Ammon's horn (tissue), 1 donor: ENCODE results near the gene FUOM.

ENCODE experiments used
- DNase-seq: peaks from one replicate; pipeline ENCODE4 v3.0.0-alpha.2; 2016; ENCODE audit warnings: low spot score

Gene FUOM

DNA sequence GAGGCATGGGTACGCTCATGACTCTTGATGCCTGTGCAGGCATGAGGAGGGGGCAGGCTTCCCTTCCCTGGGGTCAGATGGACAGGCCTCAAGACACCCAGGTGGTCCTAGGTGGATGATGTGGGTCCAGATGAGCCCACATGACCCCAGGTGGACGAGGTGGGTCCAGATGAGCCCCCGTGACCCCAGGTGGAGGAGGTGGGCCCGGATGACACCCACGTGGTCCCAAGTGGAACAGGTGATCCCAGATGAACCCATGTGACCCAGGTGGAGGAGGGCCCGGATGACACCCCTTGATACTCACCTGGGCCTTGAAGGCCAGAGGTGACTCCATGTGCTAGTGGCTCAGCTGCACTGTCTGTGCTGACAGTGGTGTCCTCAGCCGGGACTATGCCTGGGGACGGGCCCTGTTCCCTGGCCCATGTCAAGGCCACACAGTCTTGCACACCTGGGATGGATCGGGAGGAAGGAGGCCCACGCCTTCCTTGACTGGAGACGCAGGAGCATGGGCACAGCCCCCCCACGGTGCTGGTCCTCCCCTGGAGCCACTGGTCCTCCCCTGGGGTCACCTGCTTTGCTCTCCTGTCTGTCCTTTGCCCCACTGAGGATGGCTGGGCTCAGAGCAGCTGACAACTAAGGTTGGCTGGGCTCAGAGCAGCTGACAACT is 7.4 kb downstream of the FUOM start:
- DNase-seq, result no peak

DNA sequence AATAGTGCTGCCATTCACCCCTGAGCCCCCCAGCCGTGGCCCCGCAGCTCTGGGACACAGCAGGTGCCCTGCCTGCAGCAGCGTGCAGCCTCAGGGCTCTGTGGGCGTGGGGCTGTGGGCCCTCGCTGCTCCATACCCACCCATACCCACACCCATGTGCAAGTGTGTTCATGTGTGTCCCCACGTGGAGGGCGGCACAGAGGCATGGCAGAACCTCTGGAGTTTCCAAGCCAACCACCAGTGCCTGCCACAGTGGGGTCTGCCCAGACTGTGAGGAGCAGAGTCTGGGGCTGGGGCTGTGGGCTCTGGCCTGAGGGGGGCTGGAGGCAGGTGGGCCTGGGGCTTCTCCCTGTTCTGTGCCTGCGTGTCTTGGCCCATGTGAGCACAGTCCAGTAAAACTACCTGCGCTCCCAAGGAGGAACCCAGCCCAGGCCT is 8.2 kb downstream of the FUOM start:
- no peak for DNase-seq

DNA sequence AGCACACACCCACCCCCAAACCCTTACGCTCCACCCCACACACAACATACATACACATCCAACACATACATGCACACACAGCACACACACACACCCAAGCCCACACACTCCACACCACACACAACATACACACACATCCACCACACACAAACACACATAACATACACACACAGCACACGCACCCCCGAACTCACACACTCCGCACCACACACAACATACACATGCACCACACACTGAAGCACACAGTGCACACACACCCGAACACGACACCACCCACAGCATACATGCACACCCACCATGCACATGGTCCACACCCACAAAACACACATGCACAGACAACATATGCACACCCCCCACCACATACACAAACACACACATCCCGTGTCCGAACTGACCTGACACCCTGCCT is 8.7 kb downstream of the FUOM start:
- no peak for DNase-seq

DNA sequence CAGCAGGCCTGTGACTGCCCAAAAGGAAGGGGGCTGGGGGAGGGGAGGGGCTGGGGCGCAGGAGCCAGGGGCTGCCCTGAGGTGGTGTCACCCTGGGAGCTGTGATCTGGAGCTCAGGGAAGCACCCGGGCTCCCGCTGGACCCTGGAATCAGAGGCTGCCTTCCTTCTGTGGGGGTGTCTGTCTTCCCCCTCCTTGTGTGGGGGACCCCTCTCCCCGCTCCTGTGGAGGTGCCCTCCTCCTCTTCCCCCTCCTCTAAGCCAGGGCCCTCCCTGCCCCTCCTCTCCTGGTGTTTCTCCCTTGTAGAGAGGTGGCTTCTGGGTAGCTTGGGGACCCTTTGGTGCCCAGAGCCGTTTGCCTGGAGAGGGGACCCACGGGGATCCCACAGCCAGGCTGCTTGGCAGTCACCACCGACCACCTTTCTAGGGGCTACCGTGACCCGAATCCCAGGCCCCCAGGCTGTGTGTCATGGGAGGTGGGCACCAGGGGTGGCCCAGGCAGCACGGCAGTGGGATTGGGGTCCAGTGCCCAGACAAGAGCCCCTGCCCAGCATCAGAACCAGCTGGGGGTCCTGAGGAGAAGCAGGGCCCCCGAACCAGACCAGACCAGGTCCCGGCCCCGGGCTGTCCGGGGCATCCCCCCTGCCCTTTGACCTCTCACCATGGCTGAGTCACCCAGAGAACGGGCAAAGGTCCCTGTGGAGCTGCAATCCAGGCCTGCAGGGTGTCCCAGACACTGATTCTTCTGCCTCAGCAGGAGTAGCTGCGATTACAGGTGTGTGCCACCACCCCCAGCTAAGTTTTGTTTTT is 9.9 kb downstream of the FUOM start:
- DNase-seq, result no peak

DNA sequence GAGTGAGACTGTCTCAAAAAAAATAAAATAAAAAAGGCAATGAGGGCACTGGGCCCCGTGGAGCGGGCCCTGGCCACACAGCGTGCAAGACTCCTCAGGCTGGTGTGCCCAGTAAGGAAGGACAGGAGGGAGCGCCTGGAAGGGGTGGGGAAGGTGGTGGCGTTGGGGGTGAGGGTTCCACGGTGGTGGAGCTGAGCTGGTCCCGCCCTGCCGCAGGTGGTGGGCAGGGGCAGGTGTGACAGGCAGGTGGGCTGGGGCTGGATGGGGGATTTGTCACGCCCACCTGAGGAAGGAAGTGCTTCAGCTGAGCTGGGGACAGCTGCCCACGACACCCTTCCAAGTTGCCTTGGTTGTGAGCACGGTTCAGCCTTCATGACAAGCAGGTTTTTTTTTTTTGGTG is 11.4 kb downstream of the FUOM start:
- no peak for DNase-seq

DNA sequence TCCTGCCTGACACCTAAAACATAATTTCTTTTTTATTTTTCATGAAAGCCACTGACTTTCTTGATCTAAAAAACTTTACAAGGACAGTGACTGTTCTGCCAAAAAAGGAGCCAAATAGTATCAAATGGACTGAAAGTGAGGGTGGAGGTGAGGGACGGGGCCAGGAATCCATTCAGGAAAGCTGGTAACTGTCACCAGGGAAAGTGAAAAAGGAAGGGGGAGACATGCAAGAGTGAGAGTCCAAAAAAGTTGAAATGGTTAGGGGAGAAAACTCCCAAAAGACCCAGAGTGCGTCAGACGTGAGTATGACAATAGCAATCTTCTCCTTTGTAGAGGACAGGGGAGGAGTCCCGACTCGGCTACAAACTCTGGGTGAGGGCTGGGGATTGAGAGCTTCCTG is 13.6 kb downstream of the FUOM start:
- no peak for DNase-seq

DNA sequence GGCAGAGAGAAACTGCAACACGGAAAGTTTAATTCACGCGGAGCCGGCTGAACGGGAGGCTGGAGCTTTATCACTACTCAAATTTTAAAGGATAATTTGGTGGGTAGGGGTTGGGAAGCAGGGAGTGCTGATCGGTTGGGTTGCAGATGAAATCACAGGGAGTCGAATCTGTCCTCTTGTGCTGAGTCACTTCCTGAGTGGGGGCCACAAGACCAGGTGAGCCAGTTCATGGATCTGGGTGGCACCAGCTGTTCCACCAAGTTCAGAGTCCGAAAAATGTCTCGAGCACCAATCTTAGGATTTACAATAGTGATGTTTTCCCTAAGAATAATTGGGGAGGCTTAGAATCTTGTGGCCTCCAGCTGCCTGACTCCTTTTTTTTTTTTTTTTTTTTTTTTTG is 14.3 kb downstream of the FUOM start:
- no peak for DNase-seq

DNA sequence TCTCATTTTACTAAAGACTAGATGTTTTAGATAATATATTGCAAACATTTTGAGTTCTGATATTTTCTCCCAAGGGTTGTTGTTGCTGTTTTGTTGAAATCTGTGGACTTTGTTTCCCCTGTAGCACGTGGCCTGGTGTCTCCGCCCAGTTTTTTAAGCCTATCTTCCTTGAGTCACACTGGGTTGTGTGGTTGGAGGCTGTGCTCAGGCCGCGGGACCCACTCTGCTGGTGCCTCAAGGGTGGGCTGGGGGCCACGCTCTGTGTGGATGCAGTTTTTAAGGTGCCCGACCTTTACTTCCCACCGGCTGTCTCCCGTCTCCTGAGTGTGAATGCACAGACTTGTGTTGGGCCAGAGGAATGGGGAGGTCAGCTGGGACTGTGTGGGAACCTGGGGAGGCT is 14.9 kb downstream of the FUOM start:
- no peak for DNase-seq

DNA sequence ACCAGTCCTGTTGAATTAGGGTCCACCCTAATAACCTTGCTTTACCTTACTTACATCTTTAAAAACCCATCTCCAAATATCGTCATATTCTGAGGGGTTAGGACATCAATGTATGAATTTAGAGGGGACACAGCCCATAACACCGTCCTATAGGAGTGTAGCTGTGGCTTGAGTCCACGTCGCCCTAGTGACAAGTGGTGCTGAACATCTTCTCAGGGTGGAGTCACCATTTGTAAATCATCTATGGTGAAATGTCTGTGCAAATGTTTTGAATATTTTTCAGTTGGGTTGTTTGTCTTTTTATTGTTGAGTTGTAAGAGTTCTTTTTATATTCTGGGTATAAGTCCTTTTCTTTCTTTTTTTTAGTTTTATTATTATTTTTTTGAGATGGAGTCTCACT is 15.8 kb downstream of the FUOM start:
- DNase-seq, result no peak

DNA sequence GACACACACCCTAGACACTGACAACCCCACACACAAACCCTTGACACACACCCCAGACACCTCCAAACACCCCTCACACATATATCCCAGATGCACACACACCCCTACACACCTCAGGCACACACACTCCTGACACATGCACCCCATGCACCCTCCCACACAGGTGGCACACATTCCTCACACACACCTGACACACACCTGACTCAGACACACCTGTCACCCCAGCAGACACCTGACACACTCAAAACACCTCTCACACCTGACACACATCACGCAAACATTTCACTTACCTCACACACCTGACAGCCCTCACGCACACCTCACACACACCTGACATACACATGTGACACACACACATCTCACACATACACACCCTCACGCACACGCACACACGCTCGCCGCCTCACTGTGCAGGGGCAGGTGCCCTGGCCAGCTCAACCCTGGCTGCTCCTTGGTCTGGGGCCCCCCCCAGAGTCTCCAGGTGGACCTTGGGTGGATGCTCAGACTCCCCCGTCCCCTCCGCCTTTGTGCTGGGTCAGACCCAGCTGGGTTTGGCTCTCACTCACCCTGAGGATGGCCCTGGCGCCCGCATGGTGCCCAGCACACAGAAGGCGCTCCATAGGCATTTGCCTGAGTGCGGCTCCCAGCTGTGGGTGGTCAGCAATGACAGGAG is 18.0 kb downstream of the FUOM start:
- no peak for DNase-seq

DNA sequence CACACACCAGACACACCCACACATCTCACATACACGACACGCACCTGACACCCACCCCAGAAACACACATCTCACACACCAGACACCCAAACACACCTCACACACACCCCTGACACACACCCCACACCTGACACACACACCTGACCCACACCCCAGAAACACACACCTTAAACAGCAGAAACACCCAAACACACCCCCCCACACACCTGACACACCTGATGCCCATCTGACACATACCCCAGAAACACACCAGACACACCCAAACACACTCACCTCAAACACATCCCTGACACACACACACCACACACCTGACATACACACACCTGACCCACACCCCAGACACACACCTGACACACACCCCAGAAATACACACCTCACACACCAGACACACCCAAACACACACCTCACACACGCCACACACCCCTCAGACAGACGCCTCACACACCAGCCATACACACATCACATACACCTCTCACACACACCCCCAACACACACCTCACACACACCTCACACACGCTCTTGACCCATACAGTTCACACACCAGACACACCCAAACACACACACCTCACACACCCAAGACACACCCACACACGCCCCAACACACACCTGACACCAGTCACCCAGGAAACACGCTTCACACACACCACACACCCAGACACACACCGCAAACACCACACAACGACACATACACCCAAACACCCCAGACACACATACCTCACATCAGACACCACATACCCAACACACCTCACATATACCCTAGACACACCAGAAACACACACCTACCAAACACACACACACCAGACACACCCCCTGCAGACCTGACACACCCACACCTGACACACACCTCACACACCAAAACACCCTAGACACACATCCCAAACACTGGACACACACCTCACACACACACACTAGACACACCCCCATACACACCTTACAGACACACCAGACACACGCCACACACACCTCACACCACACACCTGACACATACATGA is 19.4 kb downstream of the FUOM start:
- no peak for DNase-seq

DNA sequence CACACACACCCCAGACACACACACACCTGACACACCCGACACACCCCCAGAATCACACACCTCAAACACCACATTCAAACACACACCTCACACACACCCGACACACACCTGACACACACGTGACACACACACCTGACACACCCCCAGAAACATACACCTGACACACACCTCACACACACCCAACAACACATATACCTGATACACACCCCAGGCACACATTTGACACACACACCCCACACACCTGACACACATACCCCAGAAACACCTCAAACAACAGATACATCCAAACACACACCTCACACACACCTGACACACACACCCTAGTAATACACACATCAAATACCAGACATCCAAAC is 20.5 kb downstream of the FUOM start:
- DNase-seq, result no peak

DNA sequence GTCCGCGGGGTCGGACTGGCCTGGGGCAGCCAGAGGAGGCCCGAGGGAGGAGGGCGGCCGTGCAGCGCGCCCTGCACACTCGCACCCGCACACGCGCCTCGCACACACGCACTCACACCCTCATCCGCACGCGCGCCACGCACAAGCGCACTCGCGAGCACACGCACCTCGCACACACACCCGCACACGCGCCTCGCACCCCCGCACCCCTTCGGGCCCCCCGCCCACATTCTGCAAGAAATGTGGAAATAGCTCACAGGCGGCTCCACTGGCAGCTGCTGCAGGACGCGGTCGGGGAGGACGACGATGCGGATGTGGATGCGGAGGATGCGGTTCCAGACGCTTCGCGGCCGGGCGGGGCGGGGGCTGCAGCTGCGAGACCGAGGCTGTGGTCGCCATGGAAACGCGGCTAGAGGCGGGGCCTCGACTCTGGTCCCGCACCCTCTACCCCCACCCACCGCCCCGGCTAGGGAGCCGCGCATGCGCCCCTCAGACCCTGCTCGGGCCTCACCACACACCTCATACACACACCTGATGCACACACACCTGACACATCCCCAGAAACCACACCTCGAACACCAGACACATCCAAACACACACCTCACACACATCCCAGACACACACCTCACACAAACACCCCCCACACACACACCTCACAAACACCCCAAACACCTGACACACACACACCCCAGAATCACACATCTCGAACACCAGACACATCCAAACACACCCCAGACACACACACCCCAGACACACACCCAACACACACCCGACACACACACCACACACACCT is 21.0 kb downstream of the FUOM start, which contains the start of gene CALY:
Gene CALY (minus strand): TSS at position 320 of the 793 bp plus-strand sequence. CDS start 7,907 bp downstream, outside the sequence.
- peak; percentile 80 for DNase-seq

DNA sequence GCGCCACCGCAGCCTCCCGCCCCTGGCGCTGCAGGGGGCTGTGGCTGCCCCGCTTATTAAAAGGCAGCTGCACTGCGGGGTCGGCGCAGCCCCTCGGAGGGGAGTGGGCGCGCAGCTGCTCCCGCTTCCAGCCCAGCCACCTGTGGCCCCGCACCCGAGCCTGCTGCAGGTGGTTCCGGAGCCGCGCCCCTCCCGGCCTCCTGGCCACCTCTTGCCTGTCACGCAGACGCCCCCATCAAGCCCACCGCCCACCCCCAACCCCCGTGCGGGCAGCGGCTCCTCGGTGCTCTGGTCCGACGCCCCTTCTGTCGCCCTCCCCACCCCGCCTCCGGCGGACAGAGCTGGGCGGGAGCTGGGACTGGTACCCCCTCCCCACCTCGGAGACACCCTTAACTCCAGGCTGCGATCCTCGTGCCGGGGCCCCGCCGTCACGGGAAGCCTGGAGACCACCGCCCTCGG is 21.7 kb downstream of the FUOM start:
- DNase-seq, result no peak

DNA sequence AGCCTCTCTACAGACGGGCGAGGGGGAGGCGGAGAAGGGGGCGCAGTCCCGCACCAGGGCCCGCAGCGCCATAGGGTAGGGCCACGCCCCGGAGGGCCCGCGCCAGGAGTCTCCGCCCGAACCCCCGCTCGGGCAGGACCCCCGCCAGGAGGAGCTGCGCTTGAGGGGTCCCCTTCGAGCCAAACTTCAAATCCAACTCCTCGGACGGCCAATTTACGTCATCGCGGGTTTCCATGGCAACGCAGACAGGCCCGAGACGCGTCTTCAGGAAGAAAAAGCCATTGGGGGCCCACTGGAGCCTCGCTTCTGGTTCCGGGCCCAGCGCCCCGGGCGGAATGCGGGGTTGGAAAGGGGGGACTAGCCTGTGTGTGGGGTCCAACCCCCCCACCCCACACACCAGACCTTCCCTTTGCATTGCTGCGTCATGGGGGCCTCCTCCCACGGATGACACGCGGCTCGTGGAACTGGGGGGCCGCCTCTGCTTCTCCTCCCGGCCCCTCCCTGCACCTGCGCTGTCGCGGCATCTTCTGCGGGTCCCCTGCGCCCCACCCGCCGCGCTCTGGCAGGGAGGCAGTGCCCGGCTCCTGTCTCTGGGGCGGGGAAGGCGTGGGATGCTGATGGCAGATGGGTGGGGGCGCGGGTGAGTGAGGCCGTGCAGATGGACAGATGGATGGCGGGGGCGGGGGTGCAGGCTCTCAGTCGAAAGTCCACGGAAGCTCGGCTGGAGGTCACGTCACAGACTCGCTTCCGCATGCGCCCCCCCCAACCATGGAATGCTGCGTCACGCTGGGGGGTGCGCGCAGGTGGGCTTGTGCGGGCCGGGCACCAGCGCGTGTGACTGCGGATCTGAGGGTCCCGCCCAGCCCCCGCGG is 22.3 kb downstream of the FUOM start:
- peak; percentile 61 for DNase-seq

DNA sequence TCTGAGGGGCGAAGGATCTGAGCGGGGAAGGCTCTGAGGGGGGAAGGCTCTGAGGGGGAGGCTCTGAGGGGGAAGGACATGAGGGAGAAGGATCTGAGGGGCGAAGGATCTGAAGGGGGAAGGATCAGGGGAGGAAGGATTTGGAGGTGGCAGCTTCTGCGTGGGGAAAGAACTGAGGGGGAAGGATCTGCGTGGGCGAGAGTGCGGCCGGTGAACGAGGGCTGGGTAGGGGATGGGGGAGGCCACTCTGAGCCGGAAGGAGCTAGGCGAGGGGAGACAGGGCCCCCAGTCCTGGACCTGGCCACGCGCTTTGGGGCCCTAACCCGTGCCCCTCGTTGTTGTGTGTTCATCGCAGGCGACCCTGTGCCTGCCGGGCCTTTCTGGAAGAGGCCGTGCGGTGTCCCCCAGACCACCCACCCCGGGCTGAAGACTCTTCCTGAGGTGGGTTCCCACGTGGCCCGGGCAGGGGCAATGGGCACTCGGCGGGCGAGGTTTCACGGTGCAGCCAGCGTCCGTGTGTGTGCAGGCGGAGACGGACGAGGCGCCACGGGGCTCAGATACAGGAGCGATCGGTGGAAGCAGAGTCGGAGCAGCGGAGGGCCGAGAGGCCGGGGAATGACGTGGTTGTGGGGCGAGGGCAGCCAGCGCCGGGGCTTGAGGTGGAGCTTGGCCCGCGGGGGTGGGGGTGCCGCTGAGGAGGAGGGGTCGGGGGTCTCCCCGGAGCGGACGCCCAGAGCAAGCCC is 23.1 kb downstream of the FUOM start:
- no peak for DNase-seq

DNA sequence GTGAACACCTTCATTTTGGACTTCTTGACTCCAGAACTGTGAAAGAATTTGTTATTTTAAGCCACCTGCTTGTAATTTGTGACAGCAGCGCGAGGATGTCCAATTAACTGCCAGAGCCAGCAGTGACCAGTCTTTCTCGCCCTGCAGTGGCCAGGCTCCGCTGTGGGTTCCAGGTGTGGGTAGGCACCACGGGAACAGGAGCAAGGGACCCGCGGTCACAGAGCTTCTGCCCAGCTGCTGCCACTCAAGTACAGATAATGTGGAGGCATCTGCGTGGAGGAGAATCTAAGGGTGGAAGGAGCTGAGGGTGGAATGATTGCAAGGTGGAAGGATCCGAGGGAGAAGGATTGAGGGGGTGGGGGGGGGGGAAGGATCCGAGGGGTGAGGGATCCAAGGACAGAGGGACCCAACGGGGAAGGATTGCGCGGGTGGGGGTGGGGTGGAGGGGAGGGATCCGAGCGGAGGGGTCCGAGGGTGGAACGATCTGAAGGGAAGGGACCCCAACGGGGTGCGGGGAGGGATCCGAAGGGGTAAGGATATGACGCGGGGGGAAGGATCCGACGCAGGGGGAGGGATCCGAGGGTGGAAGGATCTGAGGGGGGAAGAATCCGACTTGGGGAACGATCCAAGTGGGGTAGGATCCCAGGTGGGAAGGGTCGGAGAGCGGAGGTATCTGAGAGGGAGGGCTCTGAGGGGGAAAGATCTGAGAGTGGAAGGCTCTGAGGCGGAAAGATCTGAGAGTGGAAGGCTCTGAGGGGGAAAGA is 24.7 kb downstream of the FUOM start:
- no peak for DNase-seq

DNA sequence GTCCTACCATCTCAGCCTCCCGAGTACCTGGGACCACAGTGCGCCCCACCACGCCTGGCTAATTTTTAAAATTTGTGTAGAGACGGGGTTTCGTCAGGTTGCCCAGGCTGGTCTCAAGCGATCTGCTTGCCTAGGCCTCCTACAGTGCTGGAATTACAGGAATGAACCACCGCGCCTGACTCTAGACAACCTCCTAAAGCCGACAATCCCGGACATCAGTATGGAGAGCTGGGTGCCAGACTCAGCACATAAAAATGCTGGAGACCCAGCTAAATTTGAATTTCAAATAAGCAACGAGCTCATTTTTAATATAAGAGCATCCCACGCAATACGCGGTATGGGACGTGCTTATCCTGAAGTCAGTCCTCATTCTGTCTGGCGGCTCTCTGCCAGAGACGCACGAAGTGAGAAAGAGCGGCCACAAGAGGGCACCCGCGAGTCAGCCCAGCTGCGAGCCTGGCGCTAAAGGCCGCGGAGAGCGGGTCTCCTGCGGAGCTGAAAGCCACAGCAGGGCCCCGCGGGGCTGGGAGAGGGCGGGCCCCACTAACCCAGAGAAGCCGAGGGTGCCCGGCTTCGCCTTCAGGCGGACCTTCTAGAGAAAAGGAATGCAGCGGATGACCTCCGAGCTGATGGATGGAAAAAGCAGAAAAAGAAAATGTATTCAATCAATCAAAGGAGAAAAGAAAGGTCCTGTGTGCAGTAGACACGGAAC is 28.2 kb downstream of the FUOM start:
- DNase-seq, result peak; percentile 89
